Stimulated activated CD4-positive, alpha-beta T cell treated with anti-CD3 and anti-CD28 coated beads, Interleukin-1b, Interleukin-23, amount 100 ng/mL, for 48 hours (primary cell): Measurements from ENCODE around the gene UBE2U.

Experiments used
- DNase-seq: peaks from one replicate; pipeline ENCODE4 v3.0.0-alpha.2; 2020

Gene UBE2U

DNA sequence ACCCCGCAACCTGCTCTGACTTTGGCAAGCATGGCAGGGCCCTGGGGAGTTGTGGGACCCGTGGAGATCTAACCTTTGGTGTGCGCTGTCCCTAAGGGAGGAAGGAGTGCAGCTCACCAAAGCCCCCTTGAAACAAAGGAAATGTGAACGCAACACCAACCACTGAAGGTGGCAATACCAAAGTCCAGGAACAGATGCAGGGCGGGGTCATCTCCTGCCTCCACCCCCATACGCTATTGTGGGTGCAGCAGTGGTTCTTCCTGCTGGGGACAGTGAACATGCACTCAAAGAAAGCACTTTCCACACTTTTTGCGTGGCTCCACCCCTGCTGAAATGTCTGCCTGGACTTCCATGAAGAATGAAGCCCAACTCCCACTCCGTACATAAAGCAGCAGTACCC lies 93.0 kb downstream of the UBE2U start:
- DNase-seq: no peak

DNA sequence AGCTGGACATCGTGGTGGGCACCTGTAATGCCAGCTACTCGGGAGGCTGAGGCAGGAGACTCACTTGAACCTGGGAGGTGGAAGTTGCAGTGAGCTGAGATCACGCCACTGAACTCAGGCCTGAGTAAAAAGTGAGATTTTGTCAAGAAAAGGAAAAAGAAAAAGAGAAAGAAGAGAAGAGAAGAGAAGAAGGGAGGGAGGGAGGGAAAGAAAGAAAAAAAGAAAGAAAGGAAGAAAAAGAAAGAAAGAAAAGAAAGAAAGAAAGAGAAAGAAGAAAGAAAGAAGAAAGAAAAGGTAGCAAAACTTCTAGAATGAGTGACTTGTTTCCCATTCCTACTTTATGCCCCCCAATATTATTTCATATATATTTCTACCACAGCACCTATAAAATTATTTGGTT lies 98.8 kb downstream of the UBE2U start:
- no peak for DNase-seq

DNA sequence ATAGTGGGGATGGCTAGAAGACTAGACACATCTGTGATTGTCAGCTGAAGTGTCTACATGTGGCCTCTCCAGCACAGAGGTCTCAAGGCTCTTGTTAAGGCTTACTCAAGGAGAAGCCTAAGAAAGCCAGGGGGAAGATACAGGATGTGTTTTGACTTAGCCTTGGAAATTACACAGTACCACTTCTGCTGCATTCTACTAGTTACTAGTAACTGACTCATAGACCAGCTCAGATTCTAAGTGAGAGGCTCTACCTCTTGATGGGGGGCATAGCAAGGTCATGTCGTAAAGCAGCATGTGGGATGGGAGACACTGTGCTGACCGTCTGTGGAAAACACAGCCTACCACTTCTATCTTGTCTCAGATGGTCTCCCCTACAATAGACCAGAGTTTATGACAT lies 99.5 kb downstream of the UBE2U start:
- no peak for DNase-seq

DNA sequence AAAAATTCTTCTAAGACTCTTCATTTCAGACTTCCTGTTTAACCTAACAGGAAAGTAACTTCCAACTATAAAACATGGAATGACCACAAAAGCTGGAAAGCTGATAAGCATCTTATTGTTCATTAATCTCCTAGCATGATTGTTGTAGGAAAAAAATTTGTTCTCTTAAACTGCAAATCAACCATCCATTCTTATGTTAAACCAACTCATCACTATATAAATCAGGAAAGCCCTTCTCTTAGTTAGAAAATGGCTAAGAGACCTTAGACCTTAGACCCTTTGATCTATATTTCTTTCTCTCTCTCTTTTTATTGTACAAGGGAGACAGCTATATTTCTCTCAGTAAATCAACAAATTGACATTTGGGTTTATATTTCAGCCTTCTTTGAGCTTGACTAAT lies 101.4 kb downstream of the UBE2U start:
- no peak for DNase-seq

DNA sequence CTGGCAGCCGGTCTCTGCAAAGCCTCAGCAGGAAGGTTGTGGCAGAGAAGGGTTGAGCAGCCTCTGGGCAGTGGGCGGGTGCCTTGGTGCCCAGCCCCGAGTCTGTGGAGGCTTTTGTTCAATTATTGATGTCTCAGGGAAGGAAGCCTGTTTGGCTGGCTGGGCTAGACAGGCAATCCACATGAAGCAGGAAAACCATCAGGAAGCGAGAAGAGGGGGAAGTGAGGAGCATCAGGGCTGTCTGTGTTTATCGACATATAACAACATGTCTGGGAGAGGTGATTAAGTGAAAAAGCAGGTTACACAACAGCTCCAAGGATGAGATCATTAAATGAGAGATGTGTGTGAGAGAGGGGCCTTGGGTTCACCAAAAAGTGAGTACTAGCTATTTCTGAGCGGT lies 105.4 kb downstream of the UBE2U start:
- no peak for DNase-seq

DNA sequence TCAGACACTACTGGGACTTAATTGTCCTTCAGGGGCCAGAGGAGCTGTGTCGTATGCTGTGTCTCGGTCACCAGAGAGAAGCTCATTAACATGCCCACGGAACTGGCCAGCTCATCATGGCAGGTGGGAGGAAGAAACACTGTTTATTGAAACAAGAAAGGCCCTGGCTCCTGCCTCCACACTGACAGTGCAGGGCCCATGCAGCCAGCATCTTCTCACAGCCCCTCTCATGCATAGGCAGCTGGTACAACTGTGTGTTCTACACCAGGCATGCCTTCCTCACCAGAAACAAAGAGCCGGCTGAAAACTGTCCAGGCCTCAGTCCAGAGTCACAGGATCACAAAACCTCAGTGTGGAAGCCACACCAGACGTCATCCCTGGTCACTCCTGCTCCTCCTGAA lies 106.0 kb downstream of the UBE2U start:
- no peak for DNase-seq

DNA sequence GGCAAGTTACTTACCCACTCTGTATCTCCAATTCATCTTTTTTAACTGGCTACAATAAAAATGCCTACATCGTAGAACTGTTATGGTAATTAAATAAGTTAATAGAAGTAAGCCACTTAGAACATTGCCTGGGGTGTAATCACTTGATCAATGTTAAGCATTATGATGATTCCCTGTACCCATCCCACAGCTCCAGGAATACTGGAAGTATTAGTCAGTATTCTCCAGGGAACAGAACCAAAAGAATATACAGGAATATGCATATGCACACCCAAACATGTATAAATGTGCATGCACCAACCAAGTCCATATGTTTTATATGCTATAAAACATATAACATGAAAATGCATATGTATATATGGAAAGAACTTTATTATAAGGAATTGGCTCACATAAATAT lies 107.3 kb downstream of the UBE2U start:
- no peak for DNase-seq

DNA sequence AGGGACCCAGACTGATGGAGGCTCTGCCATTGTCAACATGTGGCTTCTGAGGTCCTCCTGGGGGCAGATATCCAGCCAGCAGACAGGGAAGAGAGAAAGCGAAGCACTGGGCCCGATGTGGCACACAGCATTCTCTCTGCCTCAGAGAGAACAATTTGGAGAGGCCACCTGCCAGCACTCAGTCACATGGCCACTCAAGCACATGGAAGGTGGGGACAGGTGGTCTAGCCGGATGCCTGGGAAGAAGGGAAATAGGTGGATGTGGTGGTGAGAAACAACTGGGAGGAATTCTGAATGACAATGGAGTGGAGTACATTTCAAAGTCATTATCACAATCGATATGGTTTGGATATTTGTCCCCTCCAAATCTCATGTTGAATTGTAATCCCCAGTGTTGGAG lies 109.0 kb downstream of the UBE2U start:
- no peak for DNase-seq

DNA sequence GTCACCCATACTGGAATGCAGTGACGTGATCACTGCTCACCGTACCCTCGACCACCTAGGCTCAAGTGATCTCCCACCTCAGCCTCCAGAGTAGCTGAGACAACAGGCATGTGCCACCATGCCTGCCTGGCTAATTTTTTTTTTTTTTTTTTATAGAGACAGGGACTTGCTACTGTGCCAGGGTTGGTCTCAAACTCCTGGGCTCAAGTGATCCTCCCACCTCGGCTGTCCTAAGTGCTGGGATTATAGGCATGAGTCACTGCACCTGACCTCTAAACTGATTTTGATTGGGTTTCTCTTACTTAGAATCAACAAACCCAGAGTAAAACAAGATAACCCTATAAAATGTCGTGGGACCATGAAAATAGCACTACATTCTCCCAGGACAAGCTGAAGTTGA lies 112.0 kb downstream of the UBE2U start:
- DNase-seq: no peak
